Ectodermal cell (in vitro differentiated cells): ENCODE measurements around the gene COQ8B.
"Not testable (repeated sequence)": the region's sequence is repeated elsewhere in the genome, so short reads cannot be mapped to it uniquely, and the experiment has no call there.

Experiments
- H3K27ac ChIP-seq: 2 replicates; pipeline ENCODE4 v1.7.0; 2013; ENCODE audit warnings: mild to moderate bottlenecking, low read depth, low read length; ENCODE audit not compliant: insufficient read depth, poor library complexity, severe bottlenecking
- H3K27me3 ChIP-seq: 2 replicates; pipeline ENCODE4 v1.7.0; 2013; ENCODE audit warnings: mild to moderate bottlenecking, low read length; ENCODE audit not compliant: insufficient read depth, control insufficient read depth, poor library complexity, severe bottlenecking
- H3K36me3 ChIP-seq: one replicate; pipeline ENCODE4 v1.7.0; 2013; ENCODE audit warnings: low read length; ENCODE audit not compliant: control insufficient read depth, insufficient read depth
- H3K4me1 ChIP-seq: one replicate; pipeline ENCODE4 v1.7.0; 2013; ENCODE audit warnings: low read length; ENCODE audit not compliant: control insufficient read depth, insufficient read depth
- H3K4me3 ChIP-seq: 2 replicates; pipeline ENCODE4 v1.7.0; 2013; ENCODE audit warnings: low read depth, low read length, control low read depth; ENCODE audit not compliant: insufficient read depth
- H3K9me3 ChIP-seq: 2 replicates; pipeline ENCODE4 v1.7.0; 2013; ENCODE audit warnings: mild to moderate bottlenecking, low read length, moderate library complexity; ENCODE audit not compliant: control insufficient read depth
- WGBS, 2 experiments: methylation state at CpG; one replicate each; pipeline ENCODE4 v1.1.7; 2013; ENCODE audit warnings: missing lambda C conversion rate in 2 of 2; 5-methylcytosine and 5-hydroxymethylcytosine counted together

COQ8B gene

GRCh38 chr19:40659116-40659515 lies 57.6 kb downstream of the COQ8B start:
- H3K36me3 ChIP-seq, result no peaks in the 10 kb centered on the region
- H3K9me3 ChIP-seq, result no peaks in the 10 kb centered on the region
- H3K4me3 ChIP-seq, result no peak overlapping the region
- no peak overlapping the region for H3K27ac ChIP-seq
- no peaks in the 10 kb centered on the region for H3K4me1 ChIP-seq
- H3K27me3 ChIP-seq, result peaks cover 7% of the 10 kb centered on the region
- 93 to 95% methylated on average over 5 of the region's 5 CpGs for WGBS, 2 experiments

GRCh38 chr19:40658031-40658430 lies 58.7 kb downstream of the COQ8B start:
- no peak overlapping the region for H3K27ac ChIP-seq
- H3K36me3 ChIP-seq, result no peaks in the 10 kb centered on the region
- H3K4me3 ChIP-seq, result no peak overlapping the region
- 95 to 96% methylated on average over 7 to 8 of the region's 8 CpGs for WGBS, 2 experiments
- no peaks in the 10 kb centered on the region for H3K9me3 ChIP-seq
- no peaks in the 10 kb centered on the region for H3K27me3 ChIP-seq
- no peaks in the 10 kb centered on the region for H3K4me1 ChIP-seq

GRCh38 chr19:40655684-40656083 lies 61.0 kb downstream of the COQ8B start:
- not testable (repeated sequence) for H3K27ac ChIP-seq, H3K9me3 ChIP-seq, H3K4me3 ChIP-seq, H3K36me3 ChIP-seq, H3K27me3 ChIP-seq, H3K4me1 ChIP-seq
- 95 to 96% methylated on average over 7 of the region's 7 CpGs for WGBS, 2 experiments

GRCh38 chr19:40652303-40652702 lies 64.4 kb downstream of the COQ8B start:
- not testable (repeated sequence) for H3K4me3 ChIP-seq, H3K27me3 ChIP-seq, H3K4me1 ChIP-seq, H3K27ac ChIP-seq, H3K36me3 ChIP-seq, H3K9me3 ChIP-seq
- WGBS, 2 experiments, result 92 to 94% methylated on average over 9 of the region's 11 CpGs

- no peaks in the 10 kb centered on the region for H3K27me3 ChIP-seq
- H3K4me3 ChIP-seq, result no peak overlapping the region
- H3K9me3 ChIP-seq, result no peaks in the 10 kb centered on the region
- no peaks in the 10 kb centered on the region for H3K4me1 ChIP-seq
- 91% methylated on average over 8 of the region's 8 CpGs for WGBS, 2 experiments
- H3K36me3 ChIP-seq, result no peaks in the 10 kb centered on the region
- no peak overlapping the region for H3K27ac ChIP-seq
Measured at GRCh38 chr19:40650749-40651305, 65.9 kb downstream of the COQ8B start.

GRCh38 chr19:40649903-40650675 lies 66.6 kb downstream of the COQ8B start:
- H3K4me1 ChIP-seq, H3K27ac ChIP-seq, H3K36me3 ChIP-seq, H3K9me3 ChIP-seq, H3K4me3 ChIP-seq, H3K27me3 ChIP-seq: not testable (repeated sequence)
- 93 to 94% methylated on average over 9 of the region's 9 CpGs for WGBS, 2 experiments

- Histone ChIP-seq H3K4me3 (no peak overlapping the region), H3K4me1 (no peaks in the 10 kb centered on the region), H3K27ac (no peak overlapping the region), H3K9me3 (no peaks in the 10 kb centered on the region), H3K36me3 (no peaks in the 10 kb centered on the region), H3K27me3 (no peaks in the 10 kb centered on the region)
- 88 to 92% methylated on average over 5 of the region's 5 CpGs for WGBS, 2 experiments
Measured at GRCh38 chr19:40646743-40647254, 69.9 kb downstream of the COQ8B start.

GRCh38 chr19:40642757-40643305 lies 73.9 kb downstream of the COQ8B start:
- H3K27me3 ChIP-seq, result no peaks in the 10 kb centered on the region
- no peak overlapping the region for H3K27ac ChIP-seq
- no peaks in the 10 kb centered on the region for H3K4me1 ChIP-seq
- 95% methylated on average over 8 of the region's 8 CpGs for WGBS, 2 experiments
- no peaks in the 10 kb centered on the region for H3K9me3 ChIP-seq
- no peaks in the 10 kb centered on the region for H3K36me3 ChIP-seq
- no peak overlapping the region for H3K4me3 ChIP-seq

- Histone ChIP-seq H3K4me3 (no peak overlapping the region), H3K27ac (no peak overlapping the region), H3K27me3 (no peaks in the 10 kb centered on the region), H3K9me3 (no peaks in the 10 kb centered on the region), H3K36me3 (no peaks in the 10 kb centered on the region), H3K4me1 (no peaks in the 10 kb centered on the region)
- WGBS, 2 experiments, result 95 to 96% methylated on average over 18 of the region's 18 CpGs
Measured at GRCh38 chr19:40642051-40642706, 74.5 kb downstream of the COQ8B start.
